ENCODE measurements around the gene TSHZ2.

GRCh38 chr20:52953020-52953419, 19.1 kb upstream of the TSHZ2 start:
- TF ChIP-seq BHLHE40 (IDR thresholded peaks at IDR 0.05; ENCODE audit: borderline replicate concordance) (no peak), NFRKB (IDR thresholded peaks at IDR 0.05) (no peak), HDGF (IDR thresholded peaks at IDR 0.05; ENCODE audit: borderline replicate concordance) (no peak), SP1 (IDR thresholded peaks at IDR 0.05) (no peak), FOXA1 (IDR thresholded peaks at IDR 0.05) (no peak), FOXK2 (IDR thresholded peaks at IDR 0.05) (no peak), L3MBTL2 (conservative IDR thresholded peaks at IDR 0.05) (no peak), FOXM1 (IDR thresholded peaks at IDR 0.05; ENCODE audit: borderline replicate concordance) (no peak)
- TF ChIP-seq, protein P1, sequence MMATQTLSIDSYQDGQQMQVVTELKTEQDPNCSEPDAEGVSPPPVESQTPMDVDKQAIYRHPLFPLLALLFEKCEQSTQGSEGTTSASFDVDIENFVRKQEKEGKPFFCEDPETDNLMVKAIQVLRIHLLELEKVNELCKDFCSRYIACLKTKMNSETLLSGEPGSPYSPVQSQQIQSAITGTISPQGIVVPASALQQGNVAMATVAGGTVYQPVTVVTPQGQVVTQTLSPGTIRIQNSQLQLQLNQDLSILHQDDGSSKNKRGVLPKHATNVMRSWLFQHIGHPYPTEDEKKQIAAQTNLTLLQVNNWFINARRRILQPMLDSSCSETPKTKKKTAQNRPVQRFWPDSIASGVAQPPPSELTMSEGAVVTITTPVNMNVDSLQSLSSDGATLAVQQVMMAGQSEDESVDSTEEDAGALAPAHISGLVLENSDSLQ (IDR thresholded peaks at IDR 0.05) = no peak

All from HEK293T (cell line).